Non-pigmented ciliary epithelial cell (primary cell): ENCODE measurements around the gene PRCD.

Experiments used
- DNase-seq: peaks from one replicate; pipeline ENCODE4 v3.0.0-alpha.2; 2010; ENCODE audit warnings: low read depth

Gene PRCD

GRCh38 chr17:76540381-76541300 lies 797 bp downstream of the PRCD start:
- peak; percentile 80 for DNase-seq

GRCh38 chr17:76541739-76542454 lies 2.1 kb downstream of the PRCD start:
- DNase-seq, result no peak

- DNase-seq, result no peak
Measured at GRCh38 chr17:76542566-76542971, 2.7 kb downstream of the PRCD start.

- no peak for DNase-seq
Measured at GRCh38 chr17:76542984-76543383, 3.1 kb downstream of the PRCD start.

- no peak for DNase-seq
Measured at GRCh38 chr17:76543482-76543825, 3.6 kb downstream of the PRCD start.

GRCh38 chr17:76543826-76544545 lies 4.1 kb downstream of the PRCD start:
- no peak for DNase-seq

GRCh38 chr17:76544546-76545365 lies 4.9 kb downstream of the PRCD start:
- DNase-seq, result no peak

GRCh38 chr17:76545918-76546555 lies 6.2 kb downstream of the PRCD start:
- DNase-seq, result no peak

GRCh38 chr17:76546556-76547182 lies 6.8 kb downstream of the PRCD start:
- peak; percentile 90 for DNase-seq

GRCh38 chr17:76547183-76547641 lies 7.4 kb downstream of the PRCD start:
- no peak for DNase-seq

GRCh38 chr17:76547642-76548202 lies 7.9 kb downstream of the PRCD start:
- DNase-seq, result no peak

GRCh38 chr17:76548378-76549214 lies 8.8 kb downstream of the PRCD start:
- no peak for DNase-seq

- DNase-seq, result no peak
Measured at GRCh38 chr17:76549215-76549518, 9.3 kb downstream of the PRCD start.

- DNase-seq, result no peak
Measured at GRCh38 chr17:76549539-76549938, 9.7 kb downstream of the PRCD start.

GRCh38 chr17:76550712-76551615 lies 11.1 kb downstream of the PRCD start:
- DNase-seq, result no peak

- no peak for DNase-seq
Measured at GRCh38 chr17:76551685-76552084, 11.8 kb downstream of the PRCD start.

- DNase-seq, result no peak
Measured at GRCh38 chr17:76553178-76553908, 13.5 kb downstream of the PRCD start.

GRCh38 chr17:76554131-76554530 lies 14.3 kb downstream of the PRCD start:
- no peak for DNase-seq
